T47D (cell line): ENCODE measurements around the gene ADIRF.
"Not testable (repeated sequence)": the region's sequence is repeated elsewhere in the genome, so short reads cannot be mapped to it uniquely, and the experiment has no call there.

ENCODE experiments used
- DNase-seq, 2 experiments: peaks; one replicate each; pipeline versions ENCODE4 v3.0.0 to v3.0.0-alpha.2; 2011 to 2012; ENCODE audit warnings: low read depth in 1 of 2, low spot score in 1 of 2
- JUND ChIP-seq: IDR thresholded peaks from 2 replicates; pipeline ENCODE4 v1.6.1; 2012; ENCODE audit warnings: low read depth
- in situ Hi-C: cut with HindIII; loops from 2 replicates; pipeline ENCODE4 v1.10.0; 2016; ENCODE audit warnings: low sequenced_read_pairs, low pct_unique_long_range_greater_than_20kb

The ADIRF gene

DNA sequence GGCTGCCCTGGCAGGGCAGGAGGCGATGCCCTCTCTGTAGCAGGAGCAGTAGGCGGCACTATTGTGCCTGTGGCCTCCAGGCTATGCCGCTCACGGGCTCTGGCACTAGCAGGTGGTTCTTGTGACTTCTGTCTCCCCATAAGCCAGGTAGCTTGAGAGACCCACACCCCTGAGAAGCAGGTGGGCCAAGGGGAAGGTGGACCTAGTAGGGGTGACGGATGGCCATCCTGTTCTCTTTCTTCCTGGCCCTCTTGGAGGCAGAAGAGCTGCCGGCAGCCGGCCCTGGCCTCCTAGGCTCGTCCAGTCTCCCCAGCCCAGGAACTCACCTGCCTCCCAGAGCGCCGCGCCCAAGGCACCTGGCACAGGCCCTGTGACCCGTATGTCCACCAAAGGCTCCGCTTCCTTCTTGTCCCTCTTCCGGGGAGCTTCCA lies 26.3 kb upstream of the ADIRF start:
- TF ChIP-seq JUND = no peak
- DNase-seq = no peak
- in situ Hi-C loops = no loop called here

DNA sequence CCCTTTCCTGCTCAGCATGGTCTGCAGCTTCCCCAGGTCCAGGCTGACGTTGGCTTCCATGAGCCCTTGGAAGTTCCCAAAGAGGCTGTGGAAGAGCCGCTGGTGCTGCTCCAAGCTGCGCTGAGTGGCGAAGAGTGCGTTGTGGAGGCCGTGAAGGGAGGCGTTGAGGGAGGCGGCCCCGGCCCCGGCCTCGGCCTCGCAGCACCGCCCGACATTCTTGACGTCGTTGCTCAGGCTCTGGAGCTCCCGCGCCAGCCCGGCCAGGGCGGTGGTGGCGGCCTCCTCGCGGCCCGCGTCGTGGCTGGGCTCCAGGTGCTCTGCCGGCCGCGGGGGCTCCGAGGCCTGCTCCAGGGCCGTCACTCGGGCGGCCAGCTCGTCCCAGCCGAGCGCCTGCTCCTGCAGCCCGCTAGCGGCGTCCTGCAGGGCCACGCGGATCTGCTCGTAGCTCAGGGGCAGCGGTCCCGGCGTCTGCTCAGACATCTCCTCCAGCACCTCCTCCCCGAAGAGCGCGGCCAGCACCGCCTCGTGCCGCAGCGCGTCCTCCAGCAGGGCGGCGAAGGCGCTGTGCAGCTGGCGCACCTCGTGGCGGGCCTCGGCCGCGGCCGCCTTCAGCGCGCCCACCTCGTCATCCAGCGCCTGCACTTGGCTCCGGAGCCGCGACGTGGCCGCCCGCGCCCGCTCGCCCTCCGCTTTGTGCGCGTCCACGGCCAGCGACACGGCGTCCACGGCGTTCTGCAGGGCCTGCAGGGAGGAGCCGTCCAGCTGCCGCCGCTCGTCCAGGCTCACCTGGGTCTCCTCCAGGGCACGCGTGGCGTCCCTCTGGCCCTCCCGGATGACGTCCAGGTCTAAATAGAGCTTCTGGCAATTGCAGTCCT lies 25.6 kb upstream of the ADIRF start:
- no peak for TF ChIP-seq JUND
- no peak for DNase-seq
- in situ Hi-C loops = no loop called here

DNA sequence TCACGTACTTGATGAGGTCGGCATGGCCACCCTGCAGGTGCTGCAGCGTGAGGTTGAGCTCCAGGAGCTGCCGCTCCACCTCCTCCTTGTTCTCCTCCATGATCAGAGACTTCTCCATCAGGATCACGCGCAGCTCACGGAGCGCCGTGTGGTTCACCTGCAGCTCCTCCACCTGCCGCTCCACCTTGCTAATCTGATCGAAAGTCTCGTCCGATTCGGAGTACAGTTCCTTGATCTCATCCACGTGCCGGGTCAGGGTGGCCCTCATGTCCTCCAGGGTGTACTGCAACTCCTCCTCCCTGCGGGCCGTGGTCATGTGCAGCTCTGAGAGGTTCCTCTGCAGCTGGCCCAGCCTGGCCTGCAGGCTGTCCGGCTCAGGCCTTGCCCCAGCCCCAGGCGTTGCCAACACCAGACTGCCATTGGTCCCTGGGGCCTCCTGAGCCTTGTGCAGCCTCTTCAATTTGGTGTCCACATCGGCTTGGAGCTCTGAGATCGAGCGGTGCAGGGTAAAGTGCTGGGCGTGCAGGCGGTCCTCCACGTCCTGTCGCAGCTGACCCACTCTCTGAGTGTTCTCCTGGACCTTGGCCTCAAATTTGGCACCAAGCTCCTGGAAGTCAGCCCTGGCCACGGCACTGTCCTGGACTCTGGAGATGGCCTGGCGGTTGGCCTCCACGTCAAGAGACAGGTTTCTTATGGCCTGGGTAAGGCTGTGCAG lies 24.8 kb upstream of the ADIRF start:
- in situ Hi-C loops = no loop called here
- no peak for DNase-seq
- TF ChIP-seq JUND = no peak

DNA sequence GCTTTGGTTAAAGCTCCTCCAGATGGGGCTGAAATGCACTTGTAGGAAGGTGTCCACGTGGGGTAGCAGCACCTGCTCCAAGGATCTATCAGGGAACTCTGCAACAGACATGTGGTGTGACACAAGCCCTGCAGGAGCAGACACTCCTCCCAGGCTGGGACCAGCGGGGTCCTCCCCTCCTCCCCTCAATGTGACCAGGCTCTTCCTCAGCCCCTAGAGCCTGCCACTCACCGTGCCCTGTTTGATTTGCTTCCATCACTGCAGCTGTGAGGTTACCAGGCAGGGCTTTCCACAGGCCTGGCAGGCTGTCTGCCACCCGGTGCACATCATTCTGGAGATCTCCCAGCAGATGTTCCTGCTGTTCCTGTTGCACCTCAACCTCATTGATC lies 24.3 kb upstream of the ADIRF start:
- DNase-seq = no peak
- no peak for TF ChIP-seq JUND
- in situ Hi-C loops = no loop called here

DNA sequence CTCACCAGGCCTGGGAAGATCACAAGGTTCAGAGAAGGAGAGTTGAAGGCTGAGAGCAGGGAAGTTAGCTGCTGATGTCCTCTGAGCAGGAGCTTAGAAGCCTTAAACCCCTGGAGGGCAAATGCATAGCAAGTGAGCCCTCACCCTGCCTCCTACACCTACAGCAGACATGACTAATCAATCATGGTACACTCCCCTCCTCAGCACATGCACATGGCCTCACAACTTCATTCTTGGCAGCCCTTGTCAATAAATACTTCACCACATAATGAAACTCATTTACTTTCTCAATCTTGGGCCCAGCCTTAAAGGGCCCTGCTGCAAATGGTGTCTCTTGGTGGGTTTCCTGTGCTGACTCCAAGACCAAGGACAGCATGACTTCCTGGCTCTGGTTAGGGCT lies 23.8 kb upstream of the ADIRF start:
- in situ Hi-C loops = no loop called here
- DNase-seq = peak in 1 of 2 experiments; percentile 67
- TF ChIP-seq JUND = no peak

- no peak for DNase-seq
- in situ Hi-C loops = no loop called here
- no peak for TF ChIP-seq JUND
Measured at GRCh38 chr10:86944907-86945306, 23.4 kb upstream of the ADIRF start.

DNA sequence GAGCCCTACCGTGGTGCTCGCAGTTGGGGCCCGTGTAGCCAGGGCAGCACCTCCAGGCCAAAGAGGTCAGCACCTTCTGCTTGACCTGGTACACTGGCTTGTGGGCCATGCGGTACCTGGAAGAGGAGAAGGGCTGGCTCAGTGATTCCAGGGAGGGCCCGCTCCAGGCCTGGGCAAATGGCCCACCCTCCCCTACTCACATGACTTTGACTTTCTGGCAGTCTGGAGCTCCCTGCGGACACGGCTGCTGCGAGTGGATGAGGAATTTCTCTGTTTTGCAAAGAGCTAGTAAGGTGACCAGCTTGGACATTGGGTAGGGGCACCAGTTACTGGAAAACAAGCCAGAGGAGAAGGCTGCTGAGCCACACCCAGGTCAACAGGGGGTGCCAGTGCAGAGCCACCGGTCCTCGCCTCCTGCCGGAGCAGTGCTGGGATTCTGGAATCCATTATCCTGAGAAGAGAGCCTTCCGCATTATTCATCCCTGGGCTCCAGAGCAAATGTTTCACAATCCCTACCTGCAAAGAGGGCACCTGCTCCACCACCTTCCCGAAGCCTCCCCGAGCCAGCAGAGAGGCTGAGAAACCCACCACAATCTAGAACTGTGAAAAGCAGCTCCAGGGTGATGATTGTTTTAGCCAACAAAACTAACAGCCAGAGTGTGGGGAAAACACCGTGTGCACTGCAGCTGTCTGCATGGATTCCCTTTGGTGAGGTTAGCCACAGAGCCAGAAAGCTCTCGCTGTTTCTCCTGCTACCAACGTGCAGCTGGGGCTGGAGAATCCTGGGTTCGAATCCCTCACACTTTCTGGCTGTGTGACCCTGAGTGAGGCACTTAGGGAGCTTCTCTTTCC lies 22.7 kb upstream of the ADIRF start:
- DNase-seq = peak in 1 of 2 experiments; percentile 45
- in situ Hi-C loops = no loop called here
- no peak for TF ChIP-seq JUND

DNA sequence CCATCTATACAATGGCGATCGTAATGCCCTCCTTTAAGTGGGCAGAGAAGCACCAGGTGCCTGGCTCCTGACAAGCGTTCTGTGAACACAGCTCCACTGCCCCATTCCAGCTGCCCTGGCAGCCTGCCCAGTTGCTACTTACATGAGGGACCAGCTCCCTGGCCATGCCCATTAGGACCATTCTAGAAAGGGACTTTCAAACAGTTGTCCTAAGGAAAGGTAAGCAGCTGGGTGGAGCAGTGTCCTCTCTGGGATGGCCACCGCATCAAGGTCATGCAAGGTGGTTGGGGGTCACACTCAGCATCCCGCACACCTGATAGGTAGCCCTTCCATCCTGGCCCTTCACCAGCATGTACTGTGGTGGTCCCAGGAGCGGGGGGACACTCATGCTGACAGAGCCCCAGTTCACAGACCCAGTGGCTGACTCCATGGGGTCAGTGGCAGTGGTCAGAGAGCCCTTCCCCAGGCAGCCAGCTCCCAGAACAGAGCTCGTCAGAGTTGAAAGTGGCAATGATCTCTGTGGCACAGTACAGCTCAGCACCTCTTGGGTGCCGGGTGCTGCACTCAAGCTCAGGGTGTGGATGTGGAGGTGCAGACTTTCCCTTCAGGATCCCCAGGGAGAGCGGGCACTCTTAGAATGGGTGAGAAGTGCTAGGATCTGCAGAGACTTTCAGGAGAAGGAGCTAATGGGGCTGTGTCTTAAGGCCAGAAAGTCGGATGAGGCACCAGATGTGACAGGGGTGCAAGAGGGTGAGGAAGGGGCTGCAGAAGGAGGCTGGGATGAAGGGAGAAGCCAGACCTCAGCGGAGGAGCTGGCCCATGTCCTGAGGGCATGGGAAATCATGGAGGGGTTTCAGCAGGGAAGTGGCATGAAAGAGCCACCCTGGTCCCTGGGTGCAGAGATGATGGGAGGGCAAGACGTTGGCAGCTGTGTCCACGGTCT lies 21.8 kb upstream of the ADIRF start:
- in situ Hi-C loops = no loop called here
- no peak for DNase-seq
- TF ChIP-seq JUND = no peak

DNA sequence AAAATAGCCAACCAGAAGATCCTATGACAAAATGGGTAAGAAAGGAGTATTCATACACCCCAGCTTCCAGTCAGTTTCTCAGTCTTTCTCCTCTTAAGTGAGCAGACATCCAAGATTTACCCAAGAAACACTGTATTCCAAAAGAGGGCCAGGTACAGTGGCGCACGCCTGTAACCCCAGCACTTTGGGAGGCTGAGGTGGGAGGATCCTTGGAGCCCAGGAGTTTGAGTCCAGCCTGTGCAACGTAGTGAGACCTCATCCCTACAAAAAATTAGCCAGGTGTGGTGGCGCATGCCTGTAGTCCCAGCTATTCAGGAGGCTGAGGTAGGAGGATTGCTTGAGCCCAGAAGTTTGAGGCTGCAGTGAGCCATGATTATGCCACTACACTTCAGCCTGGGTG lies 20.5 kb upstream of the ADIRF start:
- in situ Hi-C loops, DNase-seq: not testable (repeated sequence)

DNA sequence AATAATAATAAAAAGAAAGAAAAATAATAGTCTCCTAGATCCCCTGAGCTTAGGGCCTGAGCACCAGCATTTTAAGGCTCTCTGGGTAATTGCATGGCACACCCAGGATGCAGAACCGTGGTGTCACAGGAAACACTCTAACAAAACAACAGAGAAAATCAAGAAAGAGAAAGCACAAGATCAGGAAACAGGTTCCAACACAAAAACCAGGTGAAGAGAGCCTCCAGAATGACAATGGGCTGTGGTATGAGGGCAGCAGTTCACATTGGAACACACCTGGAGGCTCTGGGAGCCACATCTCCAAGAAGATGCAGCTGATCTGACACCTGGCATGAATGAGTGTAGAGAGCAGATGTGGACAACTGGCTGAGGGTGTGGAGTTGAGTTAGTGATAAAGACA lies 17.9 kb upstream of the ADIRF start:
- no peak for TF ChIP-seq JUND
- in situ Hi-C loops = no loop called here
- no peak for DNase-seq

- no peak for TF ChIP-seq JUND
- in situ Hi-C loops = no loop called here
- DNase-seq = peak in 1 of 2 experiments; percentile 62
Measured at GRCh38 chr10:86951184-86951761, 17.0 kb upstream of the ADIRF start.
